Activated T-helper 1 cell treated with anti-CD3 and anti-CD28 coated beads, Interleukin-2, amount 50 U/mL, for 16 hours (primary cell): ENCODE data around the gene LCN12.

Experiments
- DNase-seq, 2 donors: peaks; one replicate each; pipeline ENCODE4 v3.0.0-alpha.2; 2020; ENCODE audit warnings: low read depth in 1 of 2, low spot score in 1 of 2

LCN12 gene

GRCh38 chr9:136926749-136927148 is 25.3 kb upstream of the LCN12 start:
- no peak for DNase-seq

GRCh38 chr9:136927343-136928271 is 24.5 kb upstream of the LCN12 start:
- no peak for DNase-seq

- no peak for DNase-seq
Observed at GRCh38 chr9:136928591-136928990, 23.5 kb upstream of the LCN12 start.

- no peak for DNase-seq
Observed at GRCh38 chr9:136930014-136930413, 22.1 kb upstream of the LCN12 start.

GRCh38 chr9:136931611-136932130 is 20.4 kb upstream of the LCN12 start:
- no peak for DNase-seq

- no peak for DNase-seq
Observed at GRCh38 chr9:136934277-136934676, 17.8 kb upstream of the LCN12 start.

- no peak for DNase-seq
Observed at GRCh38 chr9:136935651-136936050, 16.4 kb upstream of the LCN12 start.

GRCh38 chr9:136936645-136937170 is 15.4 kb upstream of the LCN12 start:
- no peak for DNase-seq

- no peak for DNase-seq
Observed at GRCh38 chr9:136937186-136938001, 14.7 kb upstream of the LCN12 start.

- no peak for DNase-seq
Observed at GRCh38 chr9:136939431-136939995, 12.6 kb upstream of the LCN12 start.

- no peak for DNase-seq
Observed at GRCh38 chr9:136939996-136940525, 12.0 kb upstream of the LCN12 start.

GRCh38 chr9:136940526-136941230 is 11.4 kb upstream of the LCN12 start:
- DNase-seq, result no peak

- no peak for DNase-seq
Observed at GRCh38 chr9:136941231-136942111, 10.6 kb upstream of the LCN12 start.

- DNase-seq, result no peak
Observed at GRCh38 chr9:136942112-136942880, 9.8 kb upstream of the LCN12 start.

- no peak for DNase-seq
Observed at GRCh38 chr9:136942881-136943230, 9.2 kb upstream of the LCN12 start.

- no peak for DNase-seq
Observed at GRCh38 chr9:136943291-136944211, 8.5 kb upstream of the LCN12 start.

- no peak for DNase-seq
Observed at GRCh38 chr9:136944212-136944518, 7.9 kb upstream of the LCN12 start.
